ENCODE results near the gene GPR35.

- no peak for TF ChIP-seq CTCF (IDR thresholded peaks at IDR 0.05)
- no peak for TF ChIP-seq MXI1 (IDR thresholded peaks at IDR 0.05; ENCODE audit: low read depth, low read length)
- TF ChIP-seq EZH2phosphoT487 (IDR thresholded peaks at IDR 0.05; ENCODE audit: borderline replicate concordance, low read depth) = no peak
These were observed 46.9 kb downstream of the GPR35 start for GRCh38 chr2:240672076-240672700.

Measured in SK-N-SH (cell line).